T-helper 1 cell (primary cell): Measurements from ENCODE around the gene RRBP1.

Experiments
- DNase-seq, 5 donors: peaks; one replicate each; pipeline ENCODE4 v3.0.0-alpha.2; 2012 to 2020

The RRBP1 gene

DNA sequence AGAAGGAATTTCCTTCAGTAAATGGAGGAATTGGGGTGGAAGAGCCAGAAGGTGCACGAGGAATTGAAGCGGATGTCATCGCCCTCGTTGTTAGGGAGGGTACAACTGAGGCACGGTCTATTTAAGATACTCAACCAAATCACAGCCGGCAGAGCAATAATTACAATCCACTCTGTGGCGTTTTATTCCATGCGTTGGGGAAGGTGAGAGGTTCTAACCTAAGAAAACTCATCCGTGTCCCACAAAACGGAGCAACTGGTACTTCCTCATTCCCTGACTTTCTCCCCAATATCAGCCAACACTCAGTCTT is 802 bp upstream of the RRBP1 start:
- DNase-seq = no peak

DNA sequence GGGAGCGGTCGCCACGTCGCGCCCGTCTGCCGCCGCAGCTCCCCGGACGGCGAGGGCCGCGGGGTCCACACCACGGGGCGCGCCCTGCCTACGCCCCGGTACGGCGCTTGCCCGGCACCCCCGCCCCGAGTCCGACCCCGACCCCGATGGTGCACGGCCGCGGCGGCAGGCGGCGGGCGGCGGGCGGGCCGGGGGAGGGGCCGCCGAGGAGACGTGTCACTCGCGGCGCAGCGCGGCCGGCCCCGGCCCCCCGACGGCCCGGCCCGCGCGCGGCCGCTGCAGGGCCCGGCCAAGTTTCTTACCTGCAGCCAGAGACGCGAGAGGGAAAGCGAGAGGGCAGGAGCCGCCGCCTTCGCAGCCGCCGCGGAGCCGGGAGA is 328 bp downstream of the RRBP1 start:
- DNase-seq = peak in 1 of 5 donors; percentile 18

DNA sequence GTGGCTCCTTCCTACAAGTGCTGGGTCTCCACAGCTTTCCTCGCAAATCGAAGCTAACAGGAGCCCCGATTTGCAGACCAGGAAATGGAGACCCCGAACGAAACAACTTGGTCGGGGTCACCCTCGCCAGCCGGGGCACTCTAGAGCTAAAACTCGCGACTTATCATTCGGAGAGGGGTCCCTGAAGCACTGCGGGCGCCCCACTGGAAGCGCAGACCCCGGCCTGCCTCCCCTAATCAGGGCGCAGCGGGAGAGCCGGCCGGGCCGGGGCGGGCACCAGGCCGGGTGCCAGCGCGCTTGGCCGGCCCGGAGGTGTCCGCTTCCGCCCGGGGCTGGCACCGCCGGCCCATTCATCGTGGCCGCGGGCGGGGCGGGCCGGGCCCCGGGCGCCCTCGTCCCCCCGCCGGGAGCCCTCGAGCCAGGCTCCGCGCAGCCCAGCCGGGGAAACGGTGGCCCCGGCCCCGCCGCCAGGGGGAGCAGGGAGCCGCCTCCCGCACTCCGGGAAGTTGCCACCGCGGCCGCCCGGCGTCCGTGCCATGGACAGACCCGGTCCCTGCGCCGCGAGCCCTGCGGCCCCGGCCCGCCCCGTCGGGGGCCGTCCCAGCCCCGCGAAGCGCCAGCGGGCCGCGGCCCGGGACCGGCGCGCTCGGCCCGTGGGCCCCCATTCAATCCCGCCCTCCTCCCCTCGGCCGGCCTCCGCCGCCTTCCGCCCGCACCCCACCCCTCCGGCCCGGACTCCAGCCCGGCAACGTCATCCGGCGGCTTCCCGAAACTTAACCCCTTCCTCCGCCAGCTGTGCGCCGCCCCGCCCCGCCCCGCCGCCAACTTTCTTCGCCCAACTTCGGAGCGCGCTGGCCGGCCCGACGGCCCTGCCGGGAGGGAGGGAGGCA is 961 bp downstream of the RRBP1 start:
- peak; percentile 63 to 81 (median 74) for DNase-seq

DNA sequence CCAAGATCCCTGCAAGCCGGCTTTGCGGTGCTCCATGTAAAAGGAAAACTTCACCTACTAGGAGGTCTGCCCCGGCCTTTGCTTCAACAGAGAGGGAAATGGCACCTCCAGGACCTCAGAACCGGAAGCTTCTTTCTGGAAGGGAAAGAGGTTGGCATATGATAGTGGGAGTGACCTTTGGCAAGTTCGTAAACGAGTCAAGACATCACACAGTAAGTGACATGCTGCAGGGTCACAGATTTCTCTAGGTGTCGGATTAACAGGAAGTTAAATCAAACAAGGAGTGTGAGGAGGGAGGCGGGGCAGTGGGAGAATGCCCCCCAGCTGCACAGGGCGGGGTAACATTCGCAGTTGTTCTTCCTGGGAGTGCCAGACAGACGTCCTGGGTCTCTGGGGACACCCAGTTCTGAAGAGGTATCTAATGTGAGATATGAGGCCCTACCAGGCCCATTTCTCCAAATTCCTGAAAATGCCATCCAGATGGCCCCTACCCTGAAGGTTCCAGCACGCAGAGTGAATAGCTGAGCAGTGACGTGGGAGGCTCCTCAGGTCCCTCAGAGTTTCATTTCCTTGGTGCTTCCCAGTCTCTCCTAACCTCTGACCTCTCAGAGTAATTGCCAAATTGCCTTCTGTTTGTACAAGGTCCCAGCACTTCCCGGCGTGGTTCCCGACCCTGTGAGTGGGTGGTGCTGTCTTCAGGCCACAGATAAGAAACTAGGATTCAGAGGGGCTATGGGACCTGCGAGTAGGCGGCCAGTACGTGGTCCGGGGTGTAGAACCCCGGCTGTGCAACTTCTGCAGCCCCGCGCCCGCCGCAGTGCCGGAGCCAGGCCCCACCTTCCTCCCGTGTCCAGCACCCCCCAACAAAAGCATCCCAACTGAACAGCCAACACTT is 1.9 kb downstream of the RRBP1 start:
- DNase-seq = no peak

DNA sequence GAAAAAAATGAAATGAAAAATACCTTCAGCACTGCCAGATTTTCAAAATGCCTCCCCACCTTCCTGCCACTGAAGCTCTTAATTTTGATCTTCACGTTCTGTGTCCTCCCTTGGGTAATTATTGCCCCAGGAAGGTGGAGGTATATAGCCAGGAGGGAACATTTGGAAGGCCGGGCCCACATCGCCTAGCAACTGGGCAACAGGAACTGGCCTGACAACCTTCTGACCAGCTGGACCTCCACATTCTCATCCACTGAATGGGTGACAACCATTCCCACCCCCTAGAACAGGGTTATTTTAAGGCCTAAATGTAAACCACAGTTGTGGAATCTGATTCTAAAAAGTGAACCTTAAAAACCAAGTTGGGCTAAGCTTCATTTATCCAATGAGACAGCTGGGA is 3.2 kb downstream of the RRBP1 start:
- no peak for DNase-seq

DNA sequence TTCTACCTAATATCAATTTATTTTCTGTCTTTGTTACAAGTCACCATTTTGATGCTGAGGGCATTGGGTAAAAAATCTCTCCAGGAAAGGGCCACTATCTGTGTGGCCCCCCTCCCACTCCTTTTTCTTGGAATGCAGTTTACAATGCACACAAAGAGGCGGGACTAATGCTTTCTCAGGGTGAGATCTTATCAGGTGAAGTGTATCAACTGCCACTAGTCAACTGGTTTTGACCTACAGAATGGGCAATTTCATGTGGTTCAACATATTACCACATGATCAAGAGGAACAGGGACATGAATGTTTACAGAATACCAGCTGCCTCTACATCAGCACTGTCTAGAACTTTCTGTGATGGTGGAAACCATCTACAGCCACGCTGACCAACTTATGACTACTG is 3.7 kb downstream of the RRBP1 start:
- no peak for DNase-seq

DNA sequence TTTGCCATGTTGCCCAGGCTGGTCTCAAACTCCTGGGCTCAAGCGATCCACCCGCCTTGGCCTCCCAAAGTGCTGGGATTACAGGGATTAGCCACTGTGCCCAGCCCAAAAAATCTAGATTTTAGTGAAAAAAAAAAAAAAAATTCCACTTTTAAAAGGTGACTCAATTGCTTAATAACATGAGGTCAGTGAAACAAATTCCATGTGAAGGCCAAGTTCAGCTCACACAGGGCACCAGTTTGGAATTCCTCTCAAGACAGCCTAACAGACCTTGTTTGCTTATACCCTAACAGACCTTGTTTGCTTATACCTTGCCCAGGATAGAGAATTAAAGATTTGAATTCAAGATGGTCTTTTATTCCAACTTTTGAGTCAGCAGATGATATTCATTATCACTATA is 5.1 kb downstream of the RRBP1 start:
- no peak for DNase-seq

DNA sequence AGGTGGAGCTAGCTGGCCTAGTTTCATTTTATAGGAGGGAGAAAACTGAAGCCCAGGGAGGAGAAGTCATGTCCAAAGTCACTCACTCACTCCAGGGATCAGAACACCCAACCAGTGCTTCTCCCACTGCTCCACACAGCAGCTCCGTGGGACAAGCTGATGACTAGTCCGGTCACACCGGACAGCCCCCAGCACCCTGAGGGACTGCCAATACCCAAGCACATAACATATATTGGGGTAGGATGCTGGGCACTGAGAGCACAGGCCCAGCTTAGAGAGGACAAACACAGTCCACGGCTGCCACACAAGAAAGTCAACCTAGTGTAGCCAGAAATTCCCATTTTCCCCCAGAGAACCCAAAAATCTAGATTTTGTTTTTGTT is 5.7 kb downstream of the RRBP1 start:
- no peak for DNase-seq

DNA sequence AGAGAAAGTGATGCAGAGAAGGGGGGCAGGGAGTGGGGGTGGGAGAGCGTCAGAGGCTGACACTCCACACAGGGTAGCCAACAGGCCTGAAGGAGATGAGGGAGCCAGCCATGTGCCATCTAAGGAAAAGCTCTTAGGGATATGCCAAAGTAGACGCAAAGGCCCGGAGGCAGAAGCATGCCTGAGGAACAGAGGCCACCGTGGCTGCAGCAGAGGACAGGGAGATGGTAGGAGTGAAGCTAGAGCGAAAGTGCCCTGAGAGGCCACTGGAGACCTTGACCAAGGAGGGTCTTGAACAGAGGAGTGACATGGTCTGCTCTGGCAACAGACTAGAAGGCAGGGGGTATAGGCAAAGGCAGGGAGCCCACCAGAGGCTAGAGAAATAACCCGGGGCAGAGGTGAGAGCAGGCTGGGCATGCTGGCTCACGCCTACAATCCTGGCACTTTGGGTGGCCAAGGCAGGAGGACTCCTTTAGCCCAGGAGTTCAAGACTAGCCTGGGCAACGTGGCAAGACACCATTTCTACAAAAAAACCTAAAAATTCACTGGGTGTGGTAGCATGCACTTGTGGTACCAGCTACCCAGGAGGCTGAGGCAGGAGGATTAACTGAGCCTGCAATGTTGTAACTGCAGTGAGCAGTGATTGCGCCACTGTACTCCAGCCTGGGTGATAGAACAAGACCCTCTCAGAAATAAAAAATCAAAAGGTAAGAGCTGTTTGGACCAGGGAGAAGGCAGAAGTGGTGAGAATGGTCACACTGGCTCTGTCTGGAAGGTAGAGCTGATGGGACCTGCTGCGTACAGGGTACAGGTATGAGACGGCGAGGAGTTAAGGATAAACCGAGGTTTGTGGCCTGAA is 6.3 kb downstream of the RRBP1 start:
- DNase-seq = no peak

DNA sequence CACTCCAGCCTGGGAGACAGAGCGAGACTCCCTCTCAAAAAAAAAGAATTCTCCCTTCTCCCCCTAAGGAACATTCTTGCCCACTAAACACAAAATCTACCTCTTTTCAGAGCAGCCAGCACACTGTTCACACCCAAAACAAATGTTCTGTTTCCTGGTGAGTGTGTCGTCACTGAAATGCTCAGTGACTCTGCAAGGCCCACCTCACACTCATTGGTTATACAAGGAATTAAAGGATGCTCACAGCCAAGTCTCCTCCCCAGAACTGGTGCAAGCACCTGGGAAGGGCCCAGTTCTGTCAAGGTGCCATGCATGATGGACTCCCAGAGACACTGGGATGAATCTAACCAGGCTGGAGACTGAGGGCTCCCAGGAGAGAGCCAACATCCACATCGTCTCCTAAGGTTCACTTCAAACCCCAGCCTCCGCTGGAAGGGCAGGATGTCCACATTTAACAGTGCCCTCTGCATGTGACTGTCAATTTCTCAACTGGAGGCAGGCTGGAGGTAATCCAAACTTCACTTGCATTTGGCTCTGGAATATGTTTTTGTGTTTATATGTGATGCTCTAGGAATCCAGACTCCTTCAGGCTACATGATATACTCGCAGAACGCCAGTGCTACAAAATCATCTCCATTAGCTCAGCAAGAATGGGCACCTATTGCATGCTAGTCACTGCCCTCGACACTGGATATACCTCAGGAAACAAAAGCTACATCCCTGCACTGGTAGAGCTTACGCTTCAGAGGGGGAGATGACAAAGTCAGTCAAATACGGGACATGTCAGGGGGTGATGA is 7.1 kb downstream of the RRBP1 start:
- DNase-seq = no peak

DNA sequence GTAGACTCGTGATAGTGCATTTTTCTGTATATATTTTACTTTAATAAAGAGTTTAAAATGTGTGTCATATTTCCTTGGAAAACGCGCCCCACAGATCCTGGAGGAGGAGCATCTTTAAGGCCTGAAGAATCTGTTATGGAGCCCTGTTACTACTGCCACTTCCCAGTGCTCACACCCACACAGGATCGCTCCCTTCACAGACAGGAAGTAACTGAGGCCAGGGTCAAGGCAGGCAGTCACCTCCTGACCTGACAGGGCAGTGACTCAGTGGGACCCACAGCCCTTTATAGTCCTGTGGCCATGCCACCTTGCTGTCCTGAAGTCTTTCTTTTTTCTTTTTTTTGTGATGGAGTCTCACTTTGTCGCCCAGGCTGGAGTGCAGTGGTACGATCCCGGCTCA is 9.0 kb downstream of the RRBP1 start:
- DNase-seq = no peak

DNA sequence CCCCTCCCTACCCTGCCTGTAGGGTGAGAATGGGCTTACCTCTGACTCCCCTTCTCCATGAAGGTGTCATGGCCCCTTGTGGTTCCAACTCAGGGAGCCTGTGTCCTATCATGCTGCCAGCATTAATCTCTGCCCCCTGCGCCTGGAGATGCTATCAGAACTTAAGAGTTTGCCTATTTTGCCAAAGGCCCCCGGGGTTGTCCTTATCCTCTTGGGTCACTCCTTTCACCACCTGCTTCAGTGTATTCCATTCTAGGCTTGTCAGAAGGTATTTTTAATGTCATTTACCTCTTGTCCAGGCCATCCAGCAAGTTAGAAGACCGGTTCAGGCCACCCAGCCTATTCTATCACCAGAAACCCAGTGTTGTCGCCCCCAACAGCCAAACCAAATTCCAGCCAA is 10.5 kb downstream of the RRBP1 start:
- DNase-seq = no peak

DNA sequence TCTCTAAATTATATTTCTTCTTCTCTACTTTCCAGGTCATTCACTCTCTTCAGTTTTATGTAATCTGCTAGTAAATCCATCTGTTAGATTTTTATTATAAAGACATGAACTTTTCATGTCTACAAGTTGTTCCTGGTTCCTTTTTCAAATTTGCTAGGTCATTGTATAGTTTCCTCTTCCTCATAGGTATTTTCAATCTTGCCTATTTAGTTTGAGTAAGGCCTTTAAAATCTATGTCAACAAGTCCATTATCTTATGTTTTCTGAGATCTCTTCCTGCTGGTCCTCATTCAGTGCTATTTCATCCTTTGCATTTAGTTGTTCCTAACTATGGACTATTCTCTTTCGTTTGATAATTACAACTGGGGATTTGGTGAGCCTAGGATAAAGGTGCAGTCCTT is 11.0 kb downstream of the RRBP1 start:
- no peak for DNase-seq

DNA sequence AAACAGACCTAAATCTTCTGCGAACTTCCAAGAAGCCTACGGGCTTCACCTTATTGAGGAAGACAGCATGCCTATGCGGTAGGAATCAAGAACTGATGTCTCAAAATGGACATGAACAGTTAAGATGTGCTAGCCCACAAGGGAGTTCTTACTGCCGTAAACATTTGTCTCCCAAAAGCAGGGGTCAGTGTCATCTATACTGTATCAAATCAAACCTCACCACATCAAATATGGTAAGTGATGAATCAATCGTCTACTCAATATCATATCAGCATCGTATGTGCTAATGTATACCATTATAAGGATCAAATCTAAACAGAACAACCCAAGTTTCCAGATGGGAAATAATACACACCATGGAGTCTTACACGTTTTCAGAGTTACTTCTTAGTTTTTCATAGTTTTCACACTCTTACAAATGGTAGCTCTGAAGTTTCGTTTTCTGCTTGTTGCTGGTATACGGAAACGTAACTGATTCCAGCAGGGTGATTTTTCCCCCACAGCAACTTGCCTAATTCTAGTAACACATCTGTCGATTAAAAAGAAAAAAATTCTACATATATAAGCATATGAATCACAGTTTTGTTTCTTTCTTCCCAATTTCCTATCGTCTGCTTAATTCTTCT is 12.6 kb downstream of the RRBP1 start:
- DNase-seq = no peak

DNA sequence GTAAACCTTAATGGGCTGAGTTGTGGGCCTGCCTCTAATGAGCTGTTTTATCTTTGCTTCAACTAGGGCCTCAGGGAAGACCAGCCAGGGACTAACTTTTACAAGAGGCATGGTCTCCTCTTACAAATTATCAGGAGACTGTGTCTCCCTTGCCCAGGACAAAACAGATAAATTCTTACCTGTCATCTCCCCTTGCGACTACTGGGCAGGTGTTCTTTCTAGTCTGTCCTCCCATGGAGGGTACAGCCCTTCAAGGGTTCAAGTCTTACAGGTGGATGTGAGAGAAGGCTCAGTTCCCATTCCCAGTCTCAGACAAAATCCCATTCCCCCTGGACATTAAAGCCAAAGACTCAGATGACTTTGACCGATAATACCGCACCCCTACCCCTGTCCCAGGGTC is 13.6 kb downstream of the RRBP1 start:
- no peak for DNase-seq

DNA sequence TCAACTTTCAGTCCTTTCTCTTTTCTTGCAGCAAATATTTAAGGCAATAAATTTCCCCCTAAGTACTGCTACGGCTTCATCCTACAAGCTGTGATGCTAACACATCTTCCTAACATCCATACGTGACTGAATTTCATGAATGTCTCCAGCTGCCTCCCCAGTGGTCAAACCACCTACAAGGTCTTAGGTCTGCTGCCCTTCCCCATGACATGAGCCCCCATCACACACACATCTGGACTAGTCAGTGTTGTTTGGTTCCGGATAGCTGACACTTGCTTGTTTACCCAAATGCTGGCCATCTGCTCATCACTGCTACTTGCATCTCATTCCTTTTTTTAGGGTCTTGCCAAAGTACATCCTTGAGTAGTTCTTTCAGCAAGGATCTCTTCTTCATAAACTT is 14.6 kb downstream of the RRBP1 start:
- DNase-seq = no peak

DNA sequence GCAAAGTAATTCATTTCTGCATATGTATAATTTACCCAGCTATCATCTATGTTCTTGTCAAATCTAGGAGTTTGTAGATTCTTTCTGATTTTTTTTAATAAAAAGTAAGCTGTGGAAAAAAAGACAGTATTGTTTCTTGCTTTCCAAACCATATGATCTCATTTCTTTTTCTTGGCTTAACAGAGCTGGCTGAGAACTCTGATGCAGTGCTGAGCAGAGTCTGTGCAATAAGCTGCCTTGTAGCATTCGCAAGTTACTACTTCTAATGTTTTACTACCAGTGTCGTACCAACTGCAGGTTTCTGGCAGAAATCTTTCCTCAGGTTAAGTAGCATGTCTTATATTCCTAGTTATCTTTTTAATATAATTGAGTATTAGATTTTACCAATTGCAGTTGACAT is 15.6 kb downstream of the RRBP1 start:
- DNase-seq = no peak

DNA sequence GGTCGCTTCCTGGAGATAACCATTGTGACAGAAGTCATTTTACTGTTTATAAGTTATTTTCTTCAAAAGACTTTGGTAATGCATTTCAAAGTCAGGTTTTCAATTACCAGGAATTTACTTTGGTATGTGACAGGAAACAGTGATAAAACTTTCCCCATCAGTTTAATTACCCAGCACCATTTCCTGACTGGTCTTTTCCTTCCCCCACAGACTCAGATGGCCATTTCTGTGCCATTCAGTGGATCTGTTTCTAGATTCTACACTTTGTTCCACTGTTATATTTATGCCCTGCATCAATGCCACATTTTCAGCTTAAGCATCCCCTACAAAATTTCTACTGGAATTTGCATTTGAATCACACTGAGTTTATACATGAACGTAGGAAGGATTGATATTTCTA is 16.3 kb downstream of the RRBP1 start:
- no peak for DNase-seq

DNA sequence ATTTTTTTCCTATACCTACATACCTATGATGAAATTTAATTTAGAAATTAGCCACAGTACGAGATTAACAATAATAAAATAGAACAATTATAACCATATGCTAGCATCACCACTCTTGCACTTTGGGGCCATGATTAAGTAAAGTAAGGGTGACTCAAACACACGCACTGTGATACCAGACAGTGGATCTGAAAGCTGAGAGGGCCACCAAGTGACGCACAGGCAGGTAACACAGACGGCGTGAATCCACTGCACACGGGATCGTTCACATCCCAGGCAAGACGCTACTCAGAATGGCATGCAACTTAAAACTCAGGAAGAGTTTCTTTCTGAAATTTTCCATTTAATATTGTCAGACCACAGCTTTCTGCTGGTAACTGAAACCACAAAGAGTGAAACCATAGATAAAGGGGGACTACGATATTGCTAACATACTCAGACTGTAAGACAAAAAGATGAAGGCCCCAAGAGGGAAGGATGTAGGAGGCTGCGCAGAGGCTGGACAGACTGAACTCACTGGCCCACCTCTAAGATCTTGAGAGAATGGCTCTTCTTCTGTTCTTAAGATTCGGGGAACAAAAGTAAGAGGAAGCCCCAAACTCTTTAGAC is 17.9 kb downstream of the RRBP1 start:
- peak in 1 of 5 donors; percentile 45 for DNase-seq

DNA sequence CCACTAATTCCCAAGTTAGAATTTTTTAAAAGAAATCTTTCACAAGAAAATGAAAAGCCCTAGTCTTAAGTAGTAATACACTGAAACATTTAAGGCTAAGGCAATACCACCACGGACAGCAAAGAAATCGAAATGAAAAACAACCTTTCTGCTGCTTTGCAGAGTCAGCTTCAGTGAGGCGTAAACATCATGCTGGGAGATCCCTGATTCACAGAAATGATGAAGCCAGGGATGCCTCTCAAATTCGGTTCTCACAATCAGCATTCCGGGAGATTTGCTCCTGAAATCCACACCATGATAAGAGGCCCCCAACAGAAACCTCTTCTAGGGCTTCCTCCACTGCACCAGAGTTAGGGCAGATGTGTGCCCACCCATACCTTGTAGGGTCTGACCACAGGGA is 18.6 kb downstream of the RRBP1 start:
- DNase-seq = no peak

DNA sequence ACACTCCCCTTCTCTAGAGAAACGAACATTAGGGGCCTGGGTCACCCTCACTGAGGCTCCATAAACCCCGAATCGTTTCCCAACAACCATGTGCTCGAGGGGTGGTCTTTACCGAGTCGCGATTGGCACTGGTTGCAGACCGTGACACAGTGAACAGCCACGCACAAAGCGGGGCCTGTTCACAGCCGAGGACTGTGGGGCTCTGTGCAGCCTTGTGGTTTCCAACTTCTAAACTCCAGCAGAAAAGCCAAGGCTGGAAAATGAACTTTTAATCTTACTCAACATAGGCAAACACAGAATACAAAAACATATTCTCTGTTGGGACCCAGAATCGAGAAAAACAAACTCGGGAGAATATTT is 19.0 kb downstream of the RRBP1 start:
- DNase-seq = no peak
